ENCODE data around the gene DSCAM. TPM values are rescaled to one million over a fixed set of nuclear protein-coding genes. Genes with fewer than 3 reads are reported as not detected.
A peak's percentile ranks its signal among the peaks of the same experiment; 100 is the strongest.

DSCAM gene
- total RNA-seq, 8 experiments from 2014 or later = 0.05 to 8.7 (median 4.4) TPM

DNA sequence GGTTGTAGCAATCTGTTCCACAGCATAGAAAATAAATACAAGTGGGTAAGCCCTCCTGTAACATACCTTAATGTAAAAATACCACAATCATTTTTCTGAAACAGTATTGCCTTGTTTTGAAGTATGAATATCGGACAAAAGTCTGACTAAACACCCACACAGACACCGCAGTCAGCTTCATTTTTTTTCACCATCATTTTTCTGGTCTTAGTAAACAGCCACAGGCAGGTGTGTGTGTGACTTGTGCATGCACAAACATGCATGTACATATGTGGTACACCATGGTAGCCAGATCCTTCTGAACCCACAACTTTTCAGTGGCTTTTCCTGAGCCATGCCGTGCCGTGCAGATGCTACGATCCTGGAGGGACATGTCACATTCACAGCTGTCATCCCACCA lies 718.1 kb downstream of the DSCAM start:
- Histone ChIP-seq H3K27ac (no peak overlapping the region), H3K4me1 (replicated peaks in 1 of 2) (no peaks in the 10 kb centered on the region), H3K4me3 (no peak overlapping the region)
- in situ Hi-C loops (cut with MboI; ENCODE audit: low pct_unique_long_range_greater_than_20kb in 2 of 9, low sequenced_read_pairs in 9 of 9, unreplicated experiment in 9 of 9) = loop anchor here in 3 of 9 experiments (25.0 kb wide), 3 partner anchors 308 to 958 kb away; no protein-coding TSS in a partner anchor
- 9 to 100% (median 81%) methylated on average over 2 to 4 of the region's 5 CpGs; no CpG with 5 or more reads in 3 of the 10 experiments for WGBS, 10 experiments
- no peak for ATAC-seq (replicated peaks in 6 of 8)

DNA sequence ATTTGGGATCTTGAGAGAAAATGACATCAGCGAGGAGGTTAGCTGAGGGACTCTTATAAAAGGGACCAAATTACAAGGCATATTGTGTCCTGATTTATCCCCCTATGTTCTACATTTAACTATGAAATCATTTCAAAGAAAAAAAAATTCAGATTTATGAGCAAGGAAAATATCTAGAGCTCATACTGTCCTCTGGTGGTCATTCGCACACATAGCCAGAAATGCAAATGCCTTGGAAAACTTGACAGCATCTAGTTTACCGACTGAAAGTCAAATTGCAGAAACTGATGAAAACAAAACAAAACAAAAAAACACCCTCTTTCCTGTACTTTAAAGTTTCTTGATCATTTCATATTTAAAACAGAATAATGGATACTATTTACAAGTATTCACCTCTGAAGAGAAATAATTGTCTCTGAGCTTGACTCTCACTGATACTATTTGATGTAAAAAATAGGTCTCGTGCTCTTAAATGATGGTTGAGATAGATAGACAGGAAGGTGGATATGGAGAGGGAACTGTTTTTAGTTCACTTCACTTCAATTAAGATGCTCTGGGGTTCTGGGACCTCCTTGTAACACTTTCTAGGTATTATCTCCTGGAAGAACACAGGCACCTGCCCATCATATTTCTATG lies 725.9 kb downstream of the DSCAM start:
- peak in 2 of 8 experiments; percentile 21 to 26 for ATAC-seq (replicated peaks in 6 of 8)
- peaks cover 0 to 2% of the 10 kb centered on the region in 2 donors for H3K4me1 ChIP-seq (replicated peaks in 1 of 2)
- H3K4me3 ChIP-seq = no peak overlapping the region
- WGBS, 10 experiments = 6 to 80% (median 26%) methylated on average over 1 to 4 of the region's 4 CpGs; no CpG with 5 or more reads in 1 of the 10 experiments
- H3K27ac ChIP-seq = no peak overlapping the region
- in situ Hi-C loops (cut with MboI; ENCODE audit: low pct_unique_long_range_greater_than_20kb in 2 of 9, low sequenced_read_pairs in 9 of 9, unreplicated experiment in 9 of 9) = loop anchor here in 4 of 9 experiments (25.0 kb wide), 2 partner anchors 259 to 609 kb away; partner anchors contain the start of gene PCP4 (in 4 of the 4)

DNA sequence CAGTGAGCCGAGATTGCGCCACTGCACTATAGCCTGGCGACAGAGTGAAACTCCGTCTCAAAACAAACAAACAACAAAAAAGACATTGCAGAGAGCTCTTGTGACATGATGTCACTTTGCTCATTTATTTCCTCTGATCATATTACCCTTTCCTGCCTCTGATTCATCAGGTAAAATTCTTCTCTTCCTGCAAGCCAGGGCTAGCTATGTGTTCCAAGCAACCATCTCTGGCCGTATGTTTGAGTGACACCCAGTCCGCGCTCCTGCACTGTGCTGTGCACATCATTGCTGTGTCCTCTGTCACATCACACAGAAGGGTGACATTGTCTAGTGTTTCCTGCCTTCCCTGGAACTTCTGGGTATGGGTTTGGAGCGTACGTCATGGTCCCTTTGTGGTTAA lies 728.4 kb downstream of the DSCAM start:
- Histone ChIP-seq H3K27ac (no peak overlapping the region), H3K4me3 (no peak overlapping the region), H3K4me1 (replicated peaks in 1 of 2) (peaks cover 0 to 2% of the 10 kb centered on the region in 2 donors)
- whole genome bisulfite sequencing, 10 experiments = 0 to 100% (median 90%) methylated on average over 1 to 7 of the region's 9 CpGs; no CpG with 5 or more reads in 1 of the 10 experiments
- in situ Hi-C loops (cut with MboI; ENCODE audit: low pct_unique_long_range_greater_than_20kb in 2 of 9, low sequenced_read_pairs in 9 of 9, unreplicated experiment in 9 of 9) = loop anchor here in 4 of 9 experiments (25.0 kb wide), 2 partner anchors 256 to 606 kb away; partner anchors contain the start of gene PCP4 (in 4 of the 4)
- ATAC-seq (replicated peaks in 6 of 8) = no peak

DNA sequence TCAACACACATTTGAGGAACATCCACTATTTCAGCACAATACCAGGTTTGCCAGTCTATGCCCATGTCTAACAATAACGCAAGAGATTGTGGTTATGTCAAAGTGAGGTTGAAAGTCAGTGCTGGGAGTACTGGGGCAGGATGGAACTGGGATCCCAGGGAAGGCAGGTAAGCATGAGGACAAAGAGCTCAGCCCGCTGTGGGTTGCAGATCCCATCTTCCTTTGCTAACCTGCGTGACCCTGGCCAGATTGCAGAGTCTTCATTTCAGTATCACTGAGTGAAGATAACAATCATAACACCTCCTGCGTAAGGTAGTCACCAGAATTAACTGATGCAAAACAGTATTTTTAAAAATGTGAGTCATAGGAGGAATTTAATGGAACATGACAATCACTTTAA lies 729.7 kb downstream of the DSCAM start:
- no peak overlapping the region for H3K4me3 ChIP-seq
- WGBS, 10 experiments = 8 to 100% (median 88%) methylated on average over 1 to 4 of the region's 4 CpGs
- no peak overlapping the region for H3K27ac ChIP-seq
- in situ Hi-C loops (cut with MboI; ENCODE audit: low pct_unique_long_range_greater_than_20kb in 2 of 9, low sequenced_read_pairs in 9 of 9, unreplicated experiment in 9 of 9) = loop anchor here in 4 of 9 experiments (25.0 kb wide), 2 partner anchors 255 to 605 kb away; partner anchors contain the start of gene PCP4 (in 4 of the 4)
- ATAC-seq (replicated peaks in 6 of 8) = no peak
- peaks cover 0 to 2% of the 10 kb centered on the region in 2 donors for H3K4me1 ChIP-seq (replicated peaks in 1 of 2)

DNA sequence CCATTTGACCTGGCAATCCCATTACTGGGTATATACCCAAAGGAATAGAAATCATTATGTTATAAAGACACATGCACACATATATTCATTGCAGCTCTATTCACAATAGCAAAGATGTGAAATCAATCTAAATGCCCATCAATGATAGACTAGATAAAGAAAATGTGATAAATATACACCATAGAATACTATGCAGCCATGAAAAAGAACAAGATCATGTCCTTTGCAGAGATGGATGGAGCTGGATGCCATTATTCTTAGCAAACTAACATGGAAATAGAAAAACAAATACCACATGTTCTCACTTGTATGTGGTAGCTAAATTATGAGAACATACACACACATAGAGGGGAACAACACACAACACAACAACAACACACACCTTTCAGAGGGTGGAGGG lies 731.2 kb downstream of the DSCAM start:
- no peak overlapping the region for H3K4me3 ChIP-seq
- in situ Hi-C loops (cut with MboI; ENCODE audit: low pct_unique_long_range_greater_than_20kb in 2 of 9, low sequenced_read_pairs in 9 of 9, unreplicated experiment in 9 of 9) = loop anchor here in 4 of 9 experiments (25.0 kb wide), 2 partner anchors 253 to 603 kb away; partner anchors contain the start of gene PCP4 (in 4 of the 4)
- ATAC-seq (replicated peaks in 6 of 8) = no peak

DNA sequence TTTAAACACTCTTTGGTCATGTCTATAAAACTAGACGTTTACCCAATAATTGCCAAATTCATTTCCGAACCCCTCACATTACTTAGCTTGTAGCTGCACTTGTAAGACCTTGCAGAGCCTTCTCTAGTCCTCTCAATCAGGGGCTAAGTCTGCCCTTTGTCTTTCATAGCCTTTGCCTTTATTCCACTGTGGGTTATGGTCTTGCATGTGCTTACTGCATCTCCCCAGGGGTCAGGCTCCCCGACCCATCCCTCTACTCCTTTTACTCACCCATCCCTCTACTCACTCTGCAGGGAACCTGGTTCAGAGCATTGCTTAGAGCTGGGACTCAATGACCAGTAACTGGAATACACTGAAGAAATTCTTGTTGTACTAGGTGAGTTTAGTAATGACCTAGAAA lies 744.3 kb downstream of the DSCAM start:
- Histone ChIP-seq H3K4me3 (no peak overlapping the region), H3K4me1 (replicated peaks in 1 of 2) (no peaks in the 10 kb centered on the region), H3K27ac (no peak overlapping the region)
- WGBS, 10 experiments = 0 to 92% (median 38%) methylated on average over 2 to 3 of the region's 3 CpGs; no CpG with 5 or more reads in 3 of the 10 experiments
- in situ Hi-C loops (cut with MboI; ENCODE audit: low pct_unique_long_range_greater_than_20kb in 2 of 9, low sequenced_read_pairs in 9 of 9, unreplicated experiment in 9 of 9) = loop anchor here in 4 of 9 experiments (25.0 kb wide), 2 partner anchors 240 to 590 kb away; partner anchors contain the start of gene PCP4 (in 4 of the 4)
- ATAC-seq (replicated peaks in 6 of 8) = no peak

More for the DNA sequence above, 731.2 kb downstream of the DSCAM start:
- Histone ChIP-seq H3K27ac (no peak overlapping the region), H3K4me1 (replicated peaks in 1 of 2) (peaks cover 0 to 1% of the 10 kb centered on the region in 2 donors)

DNA sequence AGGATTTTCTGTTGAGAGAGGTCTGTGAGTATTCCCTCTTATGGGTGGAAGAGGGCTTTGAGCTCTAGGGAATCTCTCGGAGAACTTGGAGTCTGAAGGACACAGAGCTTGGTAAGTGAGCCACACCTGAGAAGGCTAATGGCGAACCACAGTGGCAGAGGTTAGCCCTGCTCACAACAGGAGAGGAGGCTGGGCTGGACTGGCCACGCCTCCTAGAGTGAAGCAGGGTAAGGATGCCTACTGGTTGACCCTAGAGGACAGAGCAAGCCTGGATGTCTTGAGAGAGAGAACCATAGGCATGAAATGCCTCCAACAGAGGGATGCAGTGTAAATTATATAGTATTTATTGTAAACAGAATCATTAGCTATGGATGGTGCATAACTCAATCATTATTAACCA lies 747.1 kb downstream of the DSCAM start:
- WGBS, 10 experiments = 7 to 100% (median 88%) methylated on average over 1 to 2 of the region's 3 CpGs; no CpG with 5 or more reads in 3 of the 10 experiments
- ATAC-seq (replicated peaks in 6 of 8) = no peak
- H3K4me1 ChIP-seq (replicated peaks in 1 of 2) = no peaks in the 10 kb centered on the region
- H3K4me3 ChIP-seq = no peak overlapping the region
- in situ Hi-C loops (cut with MboI; ENCODE audit: low pct_unique_long_range_greater_than_20kb in 2 of 9, low sequenced_read_pairs in 9 of 9, unreplicated experiment in 9 of 9) = loop anchor here in 4 of 9 experiments (25.0 kb wide), 2 partner anchors 238 to 588 kb away; partner anchors contain the start of gene PCP4 (in 4 of the 4)
- no peak overlapping the region for H3K27ac ChIP-seq

DNA sequence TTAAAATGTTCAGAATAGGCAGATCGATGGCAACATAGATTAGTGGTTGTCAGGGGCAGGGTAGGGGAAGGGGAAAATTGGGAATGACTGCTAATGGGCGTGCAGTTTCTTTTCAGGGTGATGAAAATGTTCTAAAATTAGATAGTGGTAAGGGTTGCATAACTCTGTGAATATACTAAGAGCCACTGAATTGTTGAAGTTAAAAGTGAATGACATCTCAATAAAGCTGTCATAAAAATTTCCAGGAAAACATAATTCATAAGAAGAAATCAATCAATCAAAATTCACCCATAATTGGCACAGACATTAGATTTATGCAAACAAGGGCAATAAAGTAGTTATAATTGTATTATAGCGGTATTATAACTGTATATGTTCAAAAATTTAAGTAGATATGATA lies 751.5 kb downstream of the DSCAM start:
- WGBS, 10 experiments = 0 to 94% (median 59%) methylated on average over 2 to 3 of the region's 3 CpGs; no CpG with 5 or more reads in 1 of the 10 experiments
- H3K4me1 ChIP-seq (replicated peaks in 1 of 2) = no peaks in the 10 kb centered on the region
- H3K4me3 ChIP-seq = no peak overlapping the region
- H3K27ac ChIP-seq = no peak overlapping the region
- no peak for ATAC-seq (replicated peaks in 6 of 8)
- in situ Hi-C loops (cut with MboI; ENCODE audit: low pct_unique_long_range_greater_than_20kb in 2 of 9, low sequenced_read_pairs in 9 of 9, unreplicated experiment in 9 of 9) = no loop called here

DNA sequence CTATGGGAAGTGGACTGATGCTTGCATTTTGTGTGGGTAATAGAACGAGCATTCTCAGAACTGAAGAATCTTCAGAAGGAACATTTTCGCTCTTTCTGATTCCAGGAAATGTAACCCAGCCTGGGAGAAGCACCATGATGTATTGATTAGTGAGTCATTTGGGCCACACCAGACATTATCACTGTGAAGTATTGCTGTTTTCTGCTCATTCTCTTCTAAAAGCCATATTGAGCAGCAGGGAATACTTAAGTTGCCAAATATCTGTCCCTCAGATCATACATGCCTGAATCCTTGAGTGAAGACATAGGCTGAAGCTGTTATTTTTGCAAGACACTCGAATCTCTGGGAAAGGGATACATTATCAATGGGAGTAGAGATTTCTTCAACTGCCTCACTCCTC lies 766.6 kb downstream of the DSCAM start:
- H3K4me3 ChIP-seq = no peak overlapping the region
- peak in 3 of 8 experiments; percentile 19 to 58 (median 36) for ATAC-seq (replicated peaks in 6 of 8)
- 0 to 73% (median 44%) methylated on average over 1 to 3 of the region's 3 CpGs; no CpG with 5 or more reads in 3 of the 10 experiments for WGBS, 10 experiments
- H3K27ac ChIP-seq = no peak overlapping the region
- peaks cover 0 to 29% of the 10 kb centered on the region in 2 donors for H3K4me1 ChIP-seq (replicated peaks in 1 of 2)
- in situ Hi-C loops (cut with MboI; ENCODE audit: low pct_unique_long_range_greater_than_20kb in 2 of 9, low sequenced_read_pairs in 9 of 9, unreplicated experiment in 9 of 9) = no loop called here

DNA sequence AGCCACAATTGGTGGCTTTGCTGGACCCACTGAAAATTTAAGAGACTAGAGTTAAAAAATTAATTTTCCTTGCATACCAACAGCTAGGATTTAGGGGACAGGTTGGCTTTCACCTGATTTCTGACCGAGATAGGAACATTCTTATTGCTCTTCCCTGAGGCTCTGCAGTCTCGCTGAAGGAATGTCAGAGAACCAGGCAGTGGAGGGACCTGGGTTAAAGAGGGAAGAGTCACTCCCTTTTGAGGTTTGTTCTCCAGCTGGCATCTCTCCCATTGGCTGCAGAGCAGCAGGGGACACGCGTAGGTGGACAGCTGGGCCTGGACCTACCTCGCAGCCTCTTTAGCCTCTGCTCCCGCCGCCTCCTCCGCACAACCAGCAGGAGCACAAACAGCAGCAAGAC lies 772.2 kb downstream of the DSCAM start:
- Histone ChIP-seq H3K4me3 (no peak overlapping the region), H3K27ac (no peak overlapping the region), H3K4me1 (replicated peaks in 1 of 2) (peaks cover 0 to 7% of the 10 kb centered on the region in 2 donors)
- in situ Hi-C loops (cut with MboI; ENCODE audit: low pct_unique_long_range_greater_than_20kb in 2 of 9, low sequenced_read_pairs in 9 of 9, unreplicated experiment in 9 of 9) = no loop called here
- no peak for ATAC-seq (replicated peaks in 6 of 8)
- 93% methylated on average over 2 of the region's 8 CpGs; no CpG with 5 or more reads in 8 of the 10 experiments for WGBS, 10 experiments

DNA sequence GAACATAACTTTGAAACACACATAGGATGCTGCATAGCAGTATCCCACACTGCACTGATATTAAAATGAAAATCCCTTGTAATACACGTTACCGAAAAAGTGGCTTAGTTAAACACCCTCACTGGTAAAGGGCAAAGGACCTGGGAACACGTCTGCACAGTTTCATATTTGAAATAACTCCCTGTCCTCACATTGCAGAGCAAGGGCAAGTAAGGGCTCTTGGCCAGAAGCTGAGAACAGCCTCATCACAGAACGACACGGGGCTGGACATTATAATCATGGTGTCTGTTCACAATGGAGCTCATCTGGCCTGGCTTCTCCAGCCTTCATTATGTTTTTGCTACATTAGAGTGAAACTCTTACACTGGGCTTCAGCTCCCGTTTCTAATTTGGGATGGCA lies 772.8 kb downstream of the DSCAM start:
- in situ Hi-C loops (cut with MboI; ENCODE audit: low pct_unique_long_range_greater_than_20kb in 2 of 9, low sequenced_read_pairs in 9 of 9, unreplicated experiment in 9 of 9) = no loop called here
- no peak for ATAC-seq (replicated peaks in 6 of 8)
- H3K4me1 ChIP-seq (replicated peaks in 1 of 2) = peaks cover 0 to 2% of the 10 kb centered on the region in 2 donors
- no peak overlapping the region for H3K4me3 ChIP-seq
- WGBS, 10 experiments = 14 to 92% (median 80%) methylated on average over 1 to 6 of the region's 6 CpGs; no CpG with 5 or more reads in 1 of the 10 experiments
- no peak overlapping the region for H3K27ac ChIP-seq

DNA sequence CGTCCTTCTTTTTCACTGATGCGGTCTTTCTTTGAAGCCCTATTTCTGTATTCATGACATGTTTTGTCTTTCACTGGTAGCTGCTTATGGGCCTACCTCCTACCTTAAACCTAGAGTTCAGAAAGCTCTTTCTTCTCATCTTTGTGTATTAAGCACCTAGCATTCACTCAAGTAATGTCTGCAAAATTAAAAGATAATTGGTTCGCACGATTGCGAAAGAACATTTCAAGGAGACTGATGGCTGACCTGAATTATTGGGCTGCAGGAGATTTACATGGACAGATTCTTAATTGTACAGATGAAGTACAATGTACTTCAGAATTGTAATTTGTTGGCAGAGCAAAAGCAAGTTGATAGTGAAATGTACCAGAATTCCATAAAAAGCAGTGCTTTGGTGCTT lies 773.3 kb downstream of the DSCAM start:
- no peak for ATAC-seq (replicated peaks in 6 of 8)
- 63 to 100% (median 96%) methylated on average over 2 to 5 of the region's 5 CpGs for WGBS, 10 experiments
- in situ Hi-C loops (cut with MboI; ENCODE audit: low pct_unique_long_range_greater_than_20kb in 2 of 9, low sequenced_read_pairs in 9 of 9, unreplicated experiment in 9 of 9) = no loop called here
- Histone ChIP-seq H3K4me1 (replicated peaks in 1 of 2) (no peaks in the 10 kb centered on the region), H3K27ac (no peak overlapping the region), H3K4me3 (no peak overlapping the region)

DNA sequence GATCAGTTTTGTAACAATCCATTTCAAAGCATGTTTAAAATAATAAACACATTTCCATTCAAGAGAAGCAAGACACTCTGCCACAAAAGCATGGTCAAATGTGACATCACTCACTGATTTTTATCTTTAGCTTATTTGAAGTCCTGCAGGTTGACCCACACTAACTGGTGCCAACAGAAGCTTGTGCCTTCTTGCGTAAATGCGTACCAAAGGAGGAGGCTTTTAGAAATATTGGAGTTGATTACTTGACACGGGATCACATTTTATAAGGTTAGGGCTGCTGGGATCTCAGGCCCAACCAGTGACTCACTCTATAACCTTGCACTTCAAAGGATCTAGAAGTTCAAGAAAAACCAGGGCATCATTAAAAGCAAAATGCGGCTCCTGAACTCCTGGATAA lies 776.1 kb downstream of the DSCAM start:
- 0 to 100% (median 84%) methylated on average over 1 to 4 of the region's 4 CpGs; no CpG with 5 or more reads in 2 of the 10 experiments for WGBS, 10 experiments
- Histone ChIP-seq H3K4me1 (replicated peaks in 1 of 2) (peaks cover 3 to 4% of the 10 kb centered on the region in 2 donors), H3K4me3 (no peak overlapping the region), H3K27ac (no peak overlapping the region)
- ATAC-seq (replicated peaks in 6 of 8) = no peak
- in situ Hi-C loops (cut with MboI; ENCODE audit: low pct_unique_long_range_greater_than_20kb in 2 of 9, low sequenced_read_pairs in 9 of 9, unreplicated experiment in 9 of 9) = no loop called here
